GM19452 (cell line): ENCODE measurements around the gene RRP12.
"Not testable (repeated sequence)": the region's sequence is repeated elsewhere in the genome, so short reads cannot be mapped to it uniquely, and the experiment has no call there.

Source experiments
- ATAC-seq: cut with Tn5 transposase; IDR thresholded peaks from one replicate; pipeline ENCODE4 v1.9.1; 2021; ENCODE audit not compliant: unreplicated experiment

Gene RRP12

GRCh38 chr10:97372233-97372875 lies 28.8 kb downstream of the RRP12 start:
- ATAC-seq = no peak

DNA sequence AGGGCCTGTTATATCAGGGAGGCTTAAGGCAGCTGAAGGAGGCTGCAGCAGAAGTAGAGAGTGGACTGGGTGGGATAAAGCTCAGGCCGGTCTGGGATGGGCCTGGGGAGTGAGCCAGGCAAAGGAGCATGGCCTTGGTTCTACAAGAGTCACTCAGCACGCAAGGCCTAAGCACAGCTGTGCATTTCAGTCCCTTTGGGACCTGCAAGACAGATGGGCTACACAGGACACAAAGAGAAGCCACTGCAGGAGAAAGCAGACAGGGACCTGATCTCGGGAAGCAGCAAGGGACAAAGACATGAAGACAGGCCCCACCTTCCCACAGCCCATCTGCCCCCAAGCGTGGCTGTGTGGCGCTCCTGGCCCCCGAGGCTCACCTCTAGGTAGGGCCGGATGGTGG lies 29.4 kb downstream of the RRP12 start:
- ATAC-seq = no peak

DNA sequence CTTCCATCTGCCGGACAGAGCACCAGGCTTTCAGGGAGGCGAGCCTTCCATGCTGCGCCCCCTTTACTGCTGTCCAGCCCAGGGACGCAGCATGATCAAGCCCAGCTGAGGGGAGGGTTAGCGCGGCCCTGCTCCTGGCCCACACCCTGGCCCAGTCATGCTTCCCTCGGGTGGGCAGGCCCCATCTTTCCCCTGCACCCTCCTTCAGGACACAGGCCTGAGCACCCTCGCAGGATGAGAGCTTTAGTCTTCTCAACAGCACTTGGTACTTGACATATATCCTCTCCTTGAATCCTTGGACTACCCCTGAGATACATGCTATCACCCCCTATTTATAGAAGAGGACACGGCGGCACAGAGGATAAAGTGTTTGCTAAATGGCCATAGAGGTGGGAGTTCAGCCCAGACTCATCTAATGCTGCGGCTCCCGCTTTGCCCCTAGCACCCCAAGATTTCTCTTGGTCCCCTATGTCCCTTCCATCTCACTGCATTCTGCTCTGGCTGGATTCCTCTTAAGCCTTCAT lies 34.0 kb downstream of the RRP12 start:
- no peak for ATAC-seq

DNA sequence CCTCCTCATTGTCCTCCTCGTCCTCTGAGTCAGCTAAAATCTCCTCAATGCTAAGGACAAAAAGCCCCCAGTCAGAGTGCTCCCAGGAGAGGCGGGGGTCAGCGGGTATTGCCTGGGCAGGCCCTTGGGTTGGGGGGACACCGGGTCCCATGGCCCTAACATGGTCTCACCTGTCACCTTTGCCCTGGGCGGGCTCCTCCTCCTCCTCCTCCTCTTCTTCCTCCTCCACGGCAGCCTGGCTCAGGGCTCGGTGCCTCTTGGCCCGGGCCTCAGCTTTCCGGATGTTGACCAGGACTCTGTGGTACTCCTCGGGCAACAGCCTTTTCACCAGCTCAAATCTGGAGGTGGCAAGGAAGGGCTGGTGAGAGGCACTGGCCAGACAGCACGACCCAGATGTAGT lies 34.6 kb downstream of the RRP12 start:
- no peak for ATAC-seq

DNA sequence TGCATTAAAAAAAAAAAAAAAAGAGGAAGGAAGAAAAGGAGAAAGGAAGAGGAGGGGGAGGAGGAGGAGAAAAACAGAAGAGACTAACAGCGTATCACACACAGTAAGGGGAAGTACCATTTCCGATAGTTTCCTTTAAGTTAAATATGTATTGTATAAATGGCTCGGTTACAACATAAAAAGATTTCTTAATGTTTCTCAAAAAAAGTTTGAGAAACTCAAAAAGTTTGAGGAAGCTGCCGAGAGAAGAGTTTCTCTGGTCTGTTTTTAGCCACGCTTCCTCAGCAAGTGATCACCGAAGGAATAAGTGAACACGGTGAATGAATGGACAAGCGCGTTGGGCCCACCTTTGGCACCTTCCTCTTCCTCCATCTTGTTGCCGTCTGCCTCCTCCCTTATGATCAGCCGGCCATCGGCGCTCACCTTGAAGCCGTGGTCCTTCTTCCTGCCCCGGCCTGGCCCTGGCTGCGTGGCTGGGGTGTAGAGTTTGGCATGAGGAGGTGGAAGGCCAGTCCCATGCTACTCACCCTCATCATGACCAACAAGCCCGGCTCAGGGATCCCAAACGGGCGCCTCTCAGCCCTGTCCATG lies 35.3 kb downstream of the RRP12 start:
- ATAC-seq = no peak

- ATAC-seq = no peak
Observed at GRCh38 chr10:97363071-97363470, 38.1 kb downstream of the RRP12 start.

- ATAC-seq = no peak
Observed at GRCh38 chr10:97362310-97363033, 38.7 kb downstream of the RRP12 start.

DNA sequence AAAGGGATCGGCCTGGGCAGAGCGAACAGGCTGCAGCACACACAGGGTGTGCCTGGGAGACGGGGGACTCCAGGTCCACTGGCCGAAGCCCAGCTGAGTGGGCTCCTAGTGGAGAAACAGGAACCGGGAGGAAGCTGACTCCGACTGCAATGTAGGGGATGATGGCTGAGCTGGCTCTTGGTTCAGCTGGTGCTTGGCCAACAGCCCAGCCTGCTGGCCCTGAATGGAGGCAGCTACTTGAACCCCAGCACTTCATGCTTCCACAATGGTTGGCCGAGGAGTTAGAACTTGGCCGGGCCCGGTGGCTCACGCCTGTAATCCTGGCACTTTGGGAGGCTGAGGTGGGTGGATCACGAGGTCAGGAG lies 39.6 kb downstream of the RRP12 start:
- ATAC-seq = no peak

DNA sequence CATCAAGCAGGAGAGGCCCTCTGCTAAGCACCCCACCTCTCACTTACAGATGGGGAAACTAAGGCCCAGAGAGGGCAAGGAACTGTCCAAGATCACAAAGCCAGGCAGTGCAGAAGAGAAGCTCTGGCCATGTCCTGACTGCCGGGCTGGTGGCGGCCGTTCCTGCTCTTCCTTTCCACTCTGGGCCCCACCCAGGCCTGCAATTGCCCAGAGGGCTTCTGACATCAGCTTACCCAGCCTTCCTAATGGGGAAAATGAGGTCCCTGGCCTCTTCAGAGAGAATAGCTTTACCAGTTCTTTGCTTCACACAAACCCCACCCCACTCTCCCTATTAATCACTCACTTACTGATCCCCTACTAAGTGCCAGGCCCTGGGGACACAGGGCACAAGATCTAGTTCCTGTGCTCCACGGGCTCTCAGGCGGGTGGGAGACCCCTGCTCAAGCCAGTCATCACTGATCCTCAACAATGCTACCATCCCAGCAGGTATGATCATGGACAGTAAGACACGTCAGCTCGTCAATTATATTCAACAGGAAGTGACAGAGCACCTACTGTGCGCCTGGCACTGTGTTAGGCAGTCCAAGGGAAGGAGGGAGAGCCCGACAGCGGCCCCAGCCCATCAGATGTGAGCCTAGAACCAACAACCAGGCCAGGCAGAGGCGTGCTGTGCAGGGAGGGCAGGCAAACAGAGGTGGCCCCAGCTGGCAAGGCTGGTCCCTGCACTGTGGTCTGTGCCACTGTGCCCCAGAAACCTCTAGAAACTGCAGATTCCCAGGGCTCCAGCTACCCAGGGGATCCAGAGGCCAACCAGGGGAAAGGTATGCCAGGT lies 40.2 kb downstream of the RRP12 start:
- ATAC-seq = no peak

GRCh38 chr10:97358781-97359180 lies 42.4 kb downstream of the RRP12 start:
- no peak for ATAC-seq

GRCh38 chr10:97358349-97358748 lies 42.8 kb downstream of the RRP12 start:
- ATAC-seq = no peak

DNA sequence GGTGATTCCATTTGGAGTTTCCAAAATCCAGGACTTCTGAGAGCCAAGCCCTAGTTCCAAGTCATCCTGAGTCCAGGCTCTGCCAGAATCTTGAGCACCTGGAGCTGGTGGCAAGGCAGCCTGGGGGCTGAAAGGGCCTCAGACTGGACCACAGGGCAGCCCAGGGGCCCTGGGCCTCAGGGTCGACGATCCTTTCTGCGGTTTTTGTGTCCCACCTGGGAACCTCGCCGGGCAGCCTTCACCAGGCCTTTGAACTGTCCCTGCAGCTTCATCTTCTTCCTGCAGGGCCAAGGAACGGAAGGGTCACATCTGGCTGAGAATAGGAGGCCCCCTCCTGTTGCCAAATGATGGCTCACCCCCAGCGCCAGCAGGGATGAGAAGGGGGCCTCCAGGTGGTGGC lies 44.2 kb downstream of the RRP12 start:
- ATAC-seq = no peak

DNA sequence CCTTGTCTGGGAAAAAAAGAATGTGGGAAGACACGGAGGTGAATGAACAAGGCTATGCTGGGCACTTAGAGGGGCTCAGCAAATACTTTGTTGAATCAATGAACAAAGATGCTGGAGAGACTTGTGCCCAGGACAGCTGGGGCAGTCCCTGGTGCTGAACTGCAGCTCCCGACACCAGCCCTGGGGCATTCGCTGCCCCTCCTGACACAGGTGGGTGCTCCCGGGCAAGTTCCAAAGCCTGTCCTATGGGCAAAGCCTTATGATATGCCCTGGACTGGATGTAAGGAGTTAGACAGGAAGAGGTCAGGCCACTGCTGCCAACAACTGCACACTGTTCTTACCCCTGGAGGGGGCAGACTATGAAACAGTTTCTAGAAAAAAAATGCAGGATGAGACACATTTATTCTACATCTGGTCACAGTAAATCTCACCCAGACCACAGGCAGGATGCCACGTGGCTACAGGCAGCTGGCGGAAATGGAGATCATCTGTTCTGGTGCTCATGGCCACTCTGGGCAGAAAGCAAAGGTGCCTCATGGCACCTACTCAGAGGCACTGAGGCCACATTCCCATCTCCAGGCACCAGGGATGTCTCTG lies 44.7 kb downstream of the RRP12 start:
- ATAC-seq = no peak

DNA sequence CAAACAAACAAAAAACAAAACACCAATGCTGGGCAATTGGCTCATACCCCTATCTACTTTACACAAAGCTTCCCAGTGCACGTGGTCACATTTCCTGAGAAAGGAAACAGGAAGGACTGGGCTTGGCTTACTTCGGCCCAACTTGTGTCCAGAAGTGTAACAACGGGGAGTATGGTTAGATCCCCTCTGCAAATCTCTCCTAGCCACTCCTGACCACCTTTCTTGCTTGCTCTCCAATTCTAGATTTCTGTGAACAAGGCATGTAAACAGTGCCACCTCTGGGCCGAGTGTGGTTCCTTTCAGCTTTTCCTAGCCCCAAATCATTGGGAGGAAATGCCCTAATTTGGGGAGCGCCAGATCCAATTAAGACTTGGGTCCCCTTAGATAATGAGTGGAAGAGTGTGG lies 45.6 kb downstream of the RRP12 start:
- no peak for ATAC-seq

GRCh38 chr10:97353945-97354344 lies 47.2 kb downstream of the RRP12 start:
- ATAC-seq = no peak

GRCh38 chr10:97349752-97350513 lies 51.2 kb downstream of the RRP12 start:
- ATAC-seq = no peak

GRCh38 chr10:97347317-97347716 lies 53.8 kb downstream of the RRP12 start:
- ATAC-seq = no peak

- ATAC-seq = not testable (repeated sequence)
Observed at GRCh38 chr10:97343664-97344063, 57.5 kb downstream of the RRP12 start.

DNA sequence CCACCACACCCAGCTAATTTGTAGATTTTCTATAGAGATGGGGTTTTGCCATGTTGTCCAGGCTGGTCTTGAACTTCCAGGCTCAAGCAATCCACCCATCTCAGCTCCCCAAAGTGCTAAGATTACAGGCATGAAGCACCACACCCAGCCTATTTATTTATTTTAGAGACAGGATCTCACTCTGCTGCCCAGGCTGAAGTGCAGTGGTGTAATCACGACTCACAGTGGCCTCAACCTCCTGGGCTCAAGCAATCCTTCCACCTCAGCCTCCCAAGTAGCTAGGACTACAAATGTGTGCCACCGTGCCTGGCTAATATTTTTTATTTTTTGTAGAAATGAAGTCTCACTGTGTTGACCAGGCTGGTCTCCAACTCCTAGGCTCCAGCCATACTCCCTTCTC lies 59.7 kb downstream of the RRP12 start:
- no peak for ATAC-seq

DNA sequence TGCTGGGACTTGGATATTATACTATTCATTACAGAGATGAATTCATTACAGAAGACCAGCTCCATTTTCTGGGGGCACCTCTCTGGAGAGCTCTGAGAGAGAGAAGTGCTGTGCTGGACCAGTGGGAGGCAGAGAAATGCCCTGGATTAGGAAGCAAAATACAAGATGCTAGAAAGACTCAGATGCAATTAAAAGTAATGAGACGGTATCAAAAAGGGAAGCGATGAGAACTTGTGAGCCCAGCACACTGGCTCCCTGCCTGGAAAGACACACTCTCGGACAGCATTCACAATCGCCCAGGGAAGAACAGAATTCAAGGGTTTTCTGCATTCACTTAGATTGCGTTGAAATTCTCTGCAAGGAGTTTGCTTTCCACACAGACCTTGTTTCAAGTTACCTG lies 63.1 kb downstream of the RRP12 start:
- ATAC-seq = no peak
